HG03039 (cell line): ENCODE measurements around the gene FASTK.
A peak's percentile ranks its signal among the peaks of the same experiment; 100 is the strongest.

Source experiments
- ATAC-seq: cut with Tn5 transposase; IDR thresholded peaks from one replicate; pipeline ENCODE4 v1.9.1; 2021; ENCODE audit warnings: mild to moderate bottlenecking, moderate library complexity; ENCODE audit not compliant: unreplicated experiment

The FASTK gene

DNA sequence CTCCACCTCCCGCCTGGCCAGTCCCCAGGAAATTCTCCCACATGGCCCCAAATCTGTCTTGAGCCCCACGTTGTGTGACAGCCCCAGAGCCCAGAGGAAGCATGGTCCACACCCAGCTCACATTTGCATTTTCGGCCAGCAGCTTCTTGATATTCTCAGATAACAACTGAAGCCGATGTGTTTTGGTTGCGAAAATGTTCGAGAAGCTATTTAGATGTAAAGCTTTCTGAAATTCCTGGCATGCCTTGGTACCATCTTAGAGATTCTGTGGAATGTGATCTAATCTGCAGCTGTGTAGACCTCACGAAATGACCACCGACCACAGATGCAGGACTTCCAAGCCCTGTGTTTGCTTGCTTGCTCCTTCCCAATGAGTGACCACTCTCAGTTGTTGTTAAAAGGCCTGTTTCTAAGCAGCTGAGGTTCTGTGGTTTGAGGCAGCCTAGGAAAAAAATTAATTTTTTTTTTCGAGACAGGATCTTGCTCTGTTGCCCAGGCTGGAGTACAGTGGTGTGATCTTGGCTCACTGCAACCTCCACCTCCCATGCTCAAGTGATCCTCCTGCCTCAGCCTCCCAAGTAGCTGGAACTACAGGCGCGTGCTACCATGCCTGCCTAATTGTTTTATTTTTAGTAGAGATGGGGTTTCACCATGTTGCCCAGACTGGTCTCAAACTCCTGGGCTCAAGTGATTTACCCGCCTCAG, 12.4 kb downstream of the FASTK start:
- ATAC-seq = no peak

DNA sequence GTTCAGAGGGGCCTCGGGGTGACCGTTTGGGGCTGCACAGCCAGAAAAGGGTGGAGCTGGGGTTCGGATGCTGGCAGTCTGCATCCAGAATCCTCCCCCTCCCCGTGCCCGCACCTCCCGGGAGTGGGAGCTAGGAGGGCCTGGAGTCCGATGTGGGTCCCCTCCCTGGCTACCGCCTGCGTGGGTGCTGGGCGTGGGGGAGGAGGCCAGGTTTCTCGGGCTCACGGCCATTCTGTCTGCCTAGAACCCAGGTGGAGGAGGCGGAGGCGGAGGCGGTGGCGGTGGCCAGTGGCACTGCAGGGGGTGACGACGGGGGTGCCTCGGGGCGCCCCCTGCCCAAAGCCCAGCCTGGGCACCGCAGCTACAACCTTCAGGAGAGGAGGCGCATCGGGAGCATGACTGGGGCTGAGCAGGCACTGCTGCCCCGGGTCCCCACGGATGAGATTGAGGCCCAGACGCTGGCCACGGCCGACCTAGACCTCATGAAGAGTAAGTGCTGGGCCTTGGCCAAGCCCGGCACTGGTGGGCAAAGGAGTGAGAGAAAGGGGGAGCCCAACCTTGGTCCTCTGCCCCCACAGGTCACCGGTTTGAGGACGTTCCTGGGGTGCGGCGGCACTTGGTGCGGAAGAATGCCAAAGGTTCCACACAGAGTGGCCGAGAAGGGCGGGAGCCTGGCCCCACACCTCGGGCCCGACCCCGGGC, 14.2 kb downstream of the FASTK start:
- no peak for ATAC-seq

- ATAC-seq = no peak
Measured at GRCh38 chr7:151065516-151065915, 15.1 kb downstream of the FASTK start.

- no peak for ATAC-seq
Measured at GRCh38 chr7:151064993-151065392, 15.6 kb downstream of the FASTK start.

DNA sequence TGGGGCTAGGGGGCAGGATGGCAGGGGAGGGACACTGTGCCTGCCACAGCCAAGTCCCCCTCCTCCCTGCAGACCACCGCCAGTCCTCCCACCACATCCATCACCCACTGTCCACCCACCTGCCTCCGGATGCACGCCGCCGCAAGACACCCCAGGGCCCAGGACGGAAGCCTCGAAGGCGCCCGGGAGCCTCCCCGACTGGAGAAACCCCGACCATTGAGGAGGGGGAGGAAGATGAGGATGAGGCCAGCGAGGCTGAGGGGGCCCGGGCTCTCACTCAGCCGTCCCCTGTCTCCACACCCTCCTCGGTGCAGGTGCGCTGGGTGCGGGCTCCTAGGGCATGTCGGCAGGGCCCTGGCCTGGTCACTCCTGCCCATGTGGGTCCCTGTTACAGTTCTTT, 16.2 kb downstream of the FASTK start:
- ATAC-seq = no peak

DNA sequence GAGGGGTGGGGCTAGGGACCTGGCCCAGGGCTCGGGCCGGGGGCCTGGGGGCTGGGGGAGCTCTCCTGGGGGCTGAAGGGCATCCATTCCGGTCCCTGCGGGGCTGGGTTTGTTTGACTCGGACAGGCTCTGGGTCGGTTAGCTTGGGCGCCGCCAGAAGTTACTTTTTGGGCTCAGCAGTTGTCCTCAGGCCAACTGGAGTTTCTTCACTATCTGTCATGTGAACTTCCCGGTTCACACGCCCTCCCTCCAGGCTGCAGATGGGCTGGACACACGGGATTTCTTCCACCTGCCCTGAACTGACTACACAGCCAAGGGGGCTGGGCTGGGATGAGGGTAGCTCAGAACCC, 17.4 kb downstream of the FASTK start:
- no peak for ATAC-seq

DNA sequence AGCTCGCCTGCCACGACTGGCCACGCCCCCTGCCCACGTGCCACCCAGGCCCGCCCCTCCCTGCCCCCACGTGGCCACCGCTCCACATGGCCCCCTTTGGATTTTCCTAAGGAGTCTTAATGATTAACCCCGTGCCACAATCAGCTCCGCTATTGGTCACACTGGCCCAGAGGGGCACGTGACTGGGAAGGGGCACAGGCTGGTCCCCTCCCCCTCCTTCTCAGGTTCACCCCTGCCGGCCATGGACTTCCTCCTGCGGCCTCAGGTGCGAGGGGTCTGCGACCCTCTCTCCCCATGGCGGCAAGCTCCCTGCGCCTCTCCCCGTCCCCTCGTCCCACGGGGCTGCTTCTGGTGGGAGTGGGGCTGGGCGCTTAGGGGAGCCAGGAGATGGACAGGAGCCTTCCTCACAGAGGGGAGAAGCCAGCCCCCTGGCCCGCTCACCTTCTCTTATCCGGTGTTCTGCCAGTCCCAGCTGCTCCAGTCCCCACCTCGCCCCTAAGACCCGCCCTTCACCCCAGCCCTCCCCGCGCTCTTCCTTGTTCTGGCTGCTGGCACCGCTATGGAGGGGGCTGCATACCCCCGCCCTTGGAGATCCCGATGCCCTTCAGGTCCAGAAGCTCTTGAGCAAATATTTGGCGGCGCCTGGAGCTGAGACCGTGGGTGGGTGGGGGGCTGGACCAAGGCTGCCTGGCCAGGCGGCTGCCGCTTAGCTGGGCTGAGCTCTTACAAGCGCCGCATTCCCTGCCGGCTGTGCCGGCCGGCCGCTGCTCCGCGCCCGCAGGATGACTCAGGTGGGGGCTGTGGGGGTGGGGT, 18.0 kb downstream of the FASTK start:
- ATAC-seq = no peak

DNA sequence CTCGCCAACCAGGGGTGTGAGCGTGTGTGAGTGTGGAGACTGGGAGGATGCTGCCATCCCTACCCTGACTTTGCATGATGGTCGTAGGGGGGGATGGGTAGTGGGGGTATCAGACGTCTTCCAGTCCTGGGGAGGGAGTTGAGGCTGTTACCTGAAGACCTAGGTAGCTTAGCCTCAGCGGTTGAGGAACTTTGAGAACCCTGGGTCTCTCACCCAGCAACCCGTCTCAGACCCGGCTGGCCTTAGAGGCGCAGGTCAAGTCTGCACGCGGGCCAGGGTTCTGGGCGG, 18.6 kb downstream of the FASTK start:
- ATAC-seq = no peak

- ATAC-seq = no peak
Measured at GRCh38 chr7:151061213-151062110, 19.1 kb downstream of the FASTK start.

DNA sequence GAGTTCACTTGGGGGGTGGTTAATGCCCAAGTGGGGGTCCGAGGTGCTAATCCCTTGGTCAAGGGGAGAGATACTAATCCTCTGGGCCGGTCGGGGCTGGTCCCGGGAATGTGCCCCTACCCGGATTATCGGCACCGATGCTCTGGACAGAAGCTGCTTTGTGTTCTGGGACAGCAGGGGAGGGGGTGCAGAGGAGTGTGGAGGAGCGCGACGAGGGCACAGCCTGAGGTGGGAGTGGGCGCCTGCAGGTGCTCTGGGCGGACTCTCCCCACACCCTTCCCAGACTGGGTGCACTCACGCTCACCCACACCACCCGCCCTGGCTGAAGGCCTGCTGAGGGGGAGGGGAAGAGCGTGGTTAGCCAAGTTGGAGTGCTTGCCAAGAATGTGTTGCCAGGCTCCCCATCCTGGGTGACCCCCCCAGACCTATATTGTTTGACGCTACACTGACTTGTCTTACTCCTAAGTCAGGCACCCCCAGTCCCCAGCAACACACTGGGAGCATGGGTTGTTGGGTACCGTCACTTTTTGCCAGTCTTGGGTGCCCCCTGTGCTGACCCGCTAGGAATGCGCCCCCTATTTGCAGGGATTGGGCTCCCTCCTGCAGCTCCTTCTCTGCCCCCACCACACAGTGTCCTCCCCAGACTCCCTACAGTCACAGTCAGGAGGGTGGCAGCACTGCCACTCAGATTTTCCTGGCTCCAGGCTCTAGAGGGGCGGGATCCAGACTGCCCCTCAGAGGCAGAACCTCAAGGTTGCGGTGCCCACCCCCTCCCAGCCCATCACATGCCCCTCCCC, 20.0 kb downstream of the FASTK start:
- ATAC-seq = no peak

DNA sequence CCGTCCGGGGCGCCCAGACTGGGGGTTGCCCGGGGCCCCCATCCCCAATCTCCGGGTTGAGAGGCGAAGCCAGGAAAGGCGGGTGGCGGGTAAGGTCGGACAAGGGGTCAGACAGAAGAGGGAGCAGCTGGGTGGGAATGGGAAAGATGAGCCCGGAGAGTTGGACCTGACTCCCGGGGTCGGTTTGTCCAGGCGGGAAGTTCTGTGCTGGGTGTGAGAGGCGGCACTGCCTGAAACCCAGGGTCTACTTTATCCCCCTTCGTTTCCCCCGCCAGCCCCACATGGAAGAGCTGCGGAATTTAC, 20.5 kb downstream of the FASTK start:
- ATAC-seq = no peak

DNA sequence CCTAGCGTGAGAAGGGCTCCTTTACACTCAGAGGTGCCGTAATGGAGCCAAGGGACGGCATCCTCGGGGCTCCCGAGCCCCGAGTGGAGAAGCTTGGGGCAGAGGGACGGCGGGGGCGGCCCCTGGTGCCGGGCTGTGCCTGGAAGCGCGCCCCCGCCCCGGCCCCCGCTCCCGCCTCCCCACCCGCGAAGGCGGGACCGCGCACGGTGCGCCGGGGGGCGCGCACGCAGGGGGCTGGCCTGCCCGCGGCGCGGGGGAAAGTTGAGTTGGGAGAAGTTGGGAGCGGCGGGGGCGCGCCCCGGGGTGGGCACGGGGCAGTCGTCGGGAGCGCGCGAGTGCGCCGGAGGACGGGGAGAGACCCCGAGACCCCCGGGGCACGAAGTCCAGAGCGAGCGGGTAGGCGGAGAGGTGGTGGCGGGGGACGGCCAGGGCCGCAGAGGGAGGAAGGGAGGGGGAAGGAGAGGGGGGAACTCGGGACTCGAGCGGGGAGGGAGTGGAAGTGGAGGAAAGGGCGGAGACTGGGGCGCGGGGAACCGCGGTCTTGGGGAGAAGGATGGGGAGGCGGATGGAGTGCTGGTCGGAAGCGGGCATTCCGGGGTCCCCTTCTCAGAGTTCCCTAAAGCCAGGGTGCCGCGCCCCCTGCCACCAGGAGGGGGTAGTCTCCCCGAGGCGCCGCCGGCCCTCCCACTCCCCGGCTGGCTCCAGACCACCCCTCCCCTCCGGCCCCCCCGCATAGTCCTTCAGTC, 21.1 kb downstream of the FASTK start, which contains the start of gene SLC4A2:
SLC4A2 (plus strand) TSS at position 223 of the 746 bp plus-strand sequence. CDS start 2,399 bp downstream, outside the sequence.
- ATAC-seq = peak; percentile 32

DNA sequence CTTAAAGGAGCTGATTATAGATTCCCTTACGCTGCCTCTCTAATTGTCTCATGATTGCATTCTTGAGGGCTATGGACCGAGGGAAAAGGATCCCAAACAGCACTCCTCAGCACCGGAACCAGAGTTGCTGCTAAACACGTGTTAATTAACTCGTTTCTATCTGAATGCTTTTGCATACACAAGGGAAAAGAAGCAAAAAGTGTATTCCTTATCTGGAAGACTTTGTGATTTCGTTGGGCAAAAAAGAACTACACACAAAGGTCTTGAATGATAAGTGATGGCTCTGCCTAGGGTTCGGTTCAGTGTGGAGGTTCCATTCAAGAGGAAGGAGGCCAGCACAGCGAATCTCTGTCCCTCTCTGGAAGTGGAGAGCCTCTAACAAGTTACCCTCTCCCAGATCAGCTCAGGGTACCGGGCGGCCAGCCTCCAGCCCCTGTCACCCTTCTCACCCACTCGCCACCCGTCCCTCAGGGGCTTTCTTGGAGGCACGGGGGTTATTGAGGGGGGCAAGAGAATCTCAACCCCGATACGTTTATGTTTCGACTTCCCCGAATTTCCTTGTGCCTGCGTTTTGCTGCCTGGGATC, 21.7 kb downstream of the FASTK start:
- no peak for ATAC-seq

DNA sequence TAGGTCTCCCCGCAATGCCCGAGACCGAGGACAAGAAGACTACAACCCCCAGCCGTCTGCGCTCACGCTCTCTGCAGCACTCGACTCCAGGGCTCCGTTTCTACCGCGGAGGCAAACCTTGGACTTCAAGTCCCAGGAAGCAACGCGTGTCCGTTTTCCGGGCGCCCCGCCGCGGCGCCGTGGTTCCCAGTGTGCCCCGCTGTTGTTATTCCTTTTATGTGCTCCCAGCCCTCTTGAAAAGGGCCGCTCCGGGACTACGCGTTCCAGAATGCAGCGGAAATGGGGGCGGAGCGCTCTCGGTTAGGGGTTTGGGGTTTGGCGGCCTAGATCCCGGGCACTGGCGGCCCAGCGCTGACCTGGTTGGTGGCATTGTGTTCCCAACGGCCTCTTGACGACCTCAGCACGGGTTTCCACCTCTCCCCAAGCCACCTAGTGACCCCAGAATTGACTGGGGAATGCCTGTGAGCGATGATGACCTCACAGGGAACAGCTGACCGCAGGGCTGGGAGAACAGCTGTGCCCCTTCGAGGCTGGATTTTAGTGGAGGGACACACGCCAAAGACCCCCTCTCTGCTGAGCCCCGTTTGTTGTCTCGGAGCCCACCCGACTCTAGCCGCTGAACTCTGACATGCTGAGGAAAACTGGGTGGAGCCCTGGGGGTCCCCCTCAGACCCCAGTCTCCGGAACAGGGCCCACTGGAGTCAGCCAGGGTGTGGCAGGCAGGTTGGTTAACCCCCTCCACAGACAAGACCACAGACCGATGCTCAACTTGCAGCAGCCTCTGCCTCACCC, 22.4 kb downstream of the FASTK start:
- peak; percentile 80 for ATAC-seq

- ATAC-seq = peak; percentile 11
Measured at GRCh38 chr7:151057506-151057988, 23.1 kb downstream of the FASTK start, which contains the start of gene CDK5. TSS of gene CDK5 (minus strand) at chr7:151057897. CDS start at chr7:151057848, 49 bp downstream.

DNA sequence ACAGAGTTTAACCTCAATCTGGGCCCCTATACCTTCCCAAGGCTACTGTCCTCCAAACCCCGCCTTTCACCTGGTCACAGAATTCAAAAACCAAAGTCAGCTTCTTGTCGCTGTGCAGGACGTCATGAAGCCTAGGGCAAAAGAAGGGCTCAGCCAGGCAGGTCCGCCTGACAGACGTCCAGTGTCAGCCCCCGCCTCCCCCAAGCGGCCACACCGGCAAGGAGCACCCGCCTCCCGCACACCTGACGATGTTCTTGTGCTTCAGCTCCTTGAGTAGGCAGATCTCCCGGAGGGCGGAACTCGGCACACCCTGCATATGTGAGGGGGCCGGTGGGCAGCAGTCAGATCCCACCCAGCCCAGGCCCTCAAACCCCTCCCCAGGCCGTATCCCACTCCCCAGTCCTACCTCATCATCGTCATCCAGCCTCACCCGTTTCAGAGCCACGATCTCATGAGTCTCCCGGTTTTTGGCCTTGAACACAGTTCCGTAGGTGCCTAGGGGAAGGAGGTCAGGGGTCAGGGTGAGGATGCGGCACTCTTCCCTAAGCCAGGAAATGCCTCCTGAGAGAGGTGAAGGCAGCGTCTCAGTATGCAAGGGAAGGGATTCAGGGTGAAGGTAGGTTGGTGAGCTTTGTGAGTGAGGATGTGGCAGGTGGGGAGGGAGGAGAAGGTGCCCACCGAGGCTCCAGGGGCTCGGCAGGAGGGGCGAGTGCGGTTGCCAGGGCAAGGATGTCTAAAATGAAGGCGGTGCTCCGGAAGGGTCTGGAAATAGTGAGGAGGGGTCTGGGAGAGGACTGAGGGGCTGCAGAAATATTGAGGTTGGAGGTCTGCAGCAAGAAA, 23.7 kb downstream of the FASTK start:
- ATAC-seq = no peak

- ATAC-seq = no peak
Measured at GRCh38 chr7:151056283-151056665, 24.3 kb downstream of the FASTK start.
